Spleen (tissue), 11 donors: Measurements from ENCODE around the gene CCDC91. TPM values are rescaled to one million over a fixed set of nuclear protein-coding genes. Genes with fewer than 3 reads are reported as not detected.
A peak's percentile ranks its signal among the peaks of the same experiment; 100 is the strongest.

Experiments
- DNase-seq: peaks from one replicate; pipeline ENCODE4 v3.0.0-alpha.2; 2020
- H3K27ac ChIP-seq, 8 donors: fragments of 200-600 bp; sonication (generic) in 7 of 8; 1 replicate in 4 of 8; 2 replicates in 4 of 8; pipeline versions ENCODE4 v1.5.0 to v1.8.0; 2016 to 2021; ENCODE audit warnings: inconsistent platforms in 4 of 8, mild to moderate bottlenecking in 4 of 8, moderate library complexity in 1 of 8
- H3K27me3 ChIP-seq, 7 donors: fragments of 200-600 bp; sonication (generic) in 6 of 7; replicated peaks in 1 of 7; 1 replicate in 4 of 7; 2 replicates in 3 of 7; pipeline versions ENCODE4 v1.5.0 to v1.8.0; 2016 to 2021; ENCODE audit warnings: inconsistent platforms in 3 of 7, mild to moderate bottlenecking in 1 of 7
- H3K36me3 ChIP-seq, 6 donors: fragments of 200-600 bp; sonication (generic) in 5 of 6; 1 replicate in 4 of 6; 2 replicates in 2 of 6; pipeline versions ENCODE4 v1.5.0 to v1.8.0; 2016 to 2021; ENCODE audit warnings: inconsistent platforms in 2 of 6
- H3K4me1 ChIP-seq, 6 donors: fragments of 200-600 bp; sonication (generic) in 5 of 6; 1 replicate in 3 of 6; 2 replicates in 3 of 6; pipeline versions ENCODE4 v1.5.0 to v1.8.0; 2016 to 2021; ENCODE audit warnings: inconsistent platforms in 3 of 6
- H3K4me3 ChIP-seq, 8 donors: fragments of 200-600 bp; sonication (generic) in 7 of 8; 1 replicate in 4 of 8; 2 replicates in 4 of 8; pipeline versions ENCODE4 v1.5.0 to v1.8.0; 2016 to 2021; ENCODE audit warnings: inconsistent platforms in 4 of 8, mild to moderate bottlenecking in 4 of 8, moderate library complexity in 2 of 8
- H3K9me3 ChIP-seq, 8 donors: fragments of 200-600 bp; sonication (generic) in 7 of 8; 1 replicate in 4 of 8; 2 replicates in 4 of 8; pipeline versions ENCODE4 v1.5.0 to v1.8.0; 2016 to 2021; ENCODE audit warnings: inconsistent platforms in 4 of 8
- CTCF ChIP-seq, 11 experiments: fragments of 200-600 bp in 7 of 11; fragments of 450-650 bp in 4 of 11; sonication (generic) in 4 of 11; IDR thresholded peaks in 8 of 11; conservative IDR thresholded peaks in 3 of 11; 1 replicate in 7 of 11; 2 replicates in 4 of 11; pipeline versions ENCODE4 v1.4.0 to v1.8.0; 2016 to 2021; ENCODE audit warnings: antibody characterized with exemption in 11 of 11, inconsistent platforms in 4 of 11, mild to moderate bottlenecking in 1 of 11
- POLR2A ChIP-seq, 3 donors: fragments of 450-650 bp; IDR thresholded peaks; one replicate each; pipeline ENCODE4 v1.5.1; 2017; ENCODE audit warnings: antibody characterized with exemption in 3 of 3, mild to moderate bottlenecking in 1 of 3
- POLR2AphosphoS5 ChIP-seq, 3 donors: sonication (generic); formaldehyde crosslinking; IDR thresholded peaks; one replicate each; pipeline ENCODE4 v1.5.1; 2017; ENCODE audit warnings: antibody characterized with exemption in 3 of 3
- WGBS, 5 donors: extraction: QIAGEN DNeasy Blood & Tissue Kit in 3 of 5; methylation state at CpG; one replicate each; pipeline versions ENCODE4 v1.1.5 to v1.1.7; 2013 to 2018; 5-methylcytosine and 5-hydroxymethylcytosine counted together
- intact Hi-C: fragments of 100-400 bp; cut with DNase I; formaldehyde crosslinking; loops from one replicate; pipeline ENCODE4 v1.15.0; 2023; ENCODE audit warnings: low total_unique reads
- polyA plus RNA-seq, 3 donors: library from polyadenylated mRNA; stranded (reverse); fragments of 200-250 nt; gene quantifications; one replicate each; pipeline ENCODE4 v1.2.1, GENCODE V29; 2013
- total RNA-seq, 7 donors: library from RNA; depleted of rRNA in 3 of 7; stranded (reverse); fragments of >200 nt in 3 of 7; fragmentation: NEBNext Ultra II Directional in 4 of 7; extraction: Animal tissue kit (Norgen Biotek cat#: 25700) in 4 of 7; gene quantifications; one replicate each; pipeline versions ENCODE4 v1.1.0 to v1.2.1, GENCODE V29; 2016 to 2021
- donor health status: healthy with polysubstance abuse.
- donor health status: DM: no; HTN: no; CAD: no; lungs with moderate emphysema.
- donor health status: DM: no; HTN: no; CAD: no.
- donor health status: Bipolar disorder and iron deficiency.
- donor health status: healthy.
- donor health status: DM: no; HTN: no; CAD: no.
- donor health status: DM: yes; HTN: yes; CAD: no.

Gene CCDC91
- total and polyA plus RNA-seq, 10 donors, result 12.8 to 65.9 (median 43.4) TPM

- Histone ChIP-seq H3K27ac (peak overlapping the region in 7 of 8 donors; percentile 23 to 68 (median 46)), H3K4me1 (no peaks in the 10 kb centered on the region), H3K27me3 (no peaks in the 10 kb centered on the region), H3K4me3 (peak overlapping the region in 1 of 8 donors; percentile 38), H3K36me3 (no peaks in the 10 kb centered on the region), H3K9me3 (no peaks in the 10 kb centered on the region)
- 77 to 81% (median 80%) methylated on average over 10 of the region's 10 CpGs for WGBS, 5 donors
- no peak for DNase-seq
- intact Hi-C loops, result no loop called here
- TF ChIP-seq CTCF (IDR thresholded peaks at IDR 0.05 in 8 of 11, conservative IDR thresholded peaks at IDR 0.05 in 3 of 11) (no peak), POLR2AphosphoS5 (IDR thresholded peaks at IDR 0.05) (no peak), POLR2A (IDR thresholded peaks at IDR 0.05) (no peak)
Observed at GRCh38 chr12:28543021-28543890, 353.0 kb downstream of the CCDC91 start.

GRCh38 chr12:28550757-28551704, 360.8 kb downstream of the CCDC91 start:
- H3K27ac ChIP-seq, result no peak overlapping the region
- H3K27me3 ChIP-seq, result no peaks in the 10 kb centered on the region
- no peak overlapping the region for H3K4me3 ChIP-seq
- no peaks in the 10 kb centered on the region for H3K36me3 ChIP-seq
- TF ChIP-seq POLR2A (IDR thresholded peaks at IDR 0.05) (no peak), CTCF (IDR thresholded peaks at IDR 0.05 in 8 of 11, conservative IDR thresholded peaks at IDR 0.05 in 3 of 11) (no peak), POLR2AphosphoS5 (IDR thresholded peaks at IDR 0.05) (no peak)
- DNase-seq, result no peak
- no peaks in the 10 kb centered on the region for H3K4me1 ChIP-seq
- 81 to 90% (median 89%) methylated on average over 4 of the region's 4 CpGs for WGBS, 5 donors
- H3K9me3 ChIP-seq, result no peaks in the 10 kb centered on the region
- intact Hi-C loops, result no loop called here

DNA sequence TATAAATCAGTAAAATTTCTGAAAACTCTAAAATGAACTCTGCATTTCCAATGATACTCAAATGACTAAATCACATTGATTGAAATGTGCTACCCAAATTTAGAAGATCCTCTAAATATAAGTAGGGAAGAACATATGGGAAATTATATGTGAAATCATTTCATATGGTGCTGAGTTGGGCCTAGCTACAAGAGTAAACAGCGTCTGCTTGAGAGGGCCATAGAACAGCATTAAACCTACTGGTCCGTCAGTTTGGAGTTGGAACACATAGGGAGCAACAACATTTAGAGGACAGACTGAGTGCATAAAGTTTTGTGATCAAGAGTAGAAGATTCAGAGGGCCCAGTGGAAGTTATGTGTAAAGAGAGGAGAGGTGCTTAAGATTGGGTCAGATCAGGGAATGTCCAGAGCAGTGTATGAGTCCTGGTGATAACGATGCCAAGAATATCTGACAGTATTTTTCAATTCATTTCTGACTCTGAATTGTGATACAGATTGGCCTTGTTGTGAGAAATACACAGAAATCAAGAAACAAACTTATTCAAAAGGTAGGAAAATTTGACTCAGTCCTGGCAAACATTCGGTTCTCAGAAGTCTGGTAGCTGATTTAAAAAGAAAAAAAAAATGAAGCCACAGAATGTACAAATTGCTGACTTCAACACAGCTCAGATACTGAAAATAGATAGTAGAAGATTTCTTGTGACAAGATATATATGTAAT, 362.2 kb downstream of the CCDC91 start:
- no peaks in the 10 kb centered on the region for H3K4me1 ChIP-seq
- 79 to 84% (median 82%) methylated on average over 4 of the region's 4 CpGs for WGBS, 5 donors
- no peak for DNase-seq
- H3K36me3 ChIP-seq, result peaks cover 0 to 3% (median 0%) of the 10 kb centered on the region in 6 donors
- intact Hi-C loops, result no loop called here
- H3K27me3 ChIP-seq, result no peaks in the 10 kb centered on the region
- no peak overlapping the region for H3K27ac ChIP-seq
- no peaks in the 10 kb centered on the region for H3K9me3 ChIP-seq
- TF ChIP-seq POLR2AphosphoS5 (IDR thresholded peaks at IDR 0.05) (no peak), POLR2A (IDR thresholded peaks at IDR 0.05) (no peak), CTCF (IDR thresholded peaks at IDR 0.05 in 8 of 11, conservative IDR thresholded peaks at IDR 0.05 in 3 of 11) (no peak)
- H3K4me3 ChIP-seq, result no peak overlapping the region
